ENCODE measurements around the gene LYPD6. TPM values are rescaled to one million over a fixed set of nuclear protein-coding genes. Genes with fewer than 3 reads are reported as not detected.
"Not testable (repeated sequence)": the region's sequence is repeated elsewhere in the genome, so short reads cannot be mapped to it uniquely, and the experiment has no call there.

Gene LYPD6
- total RNA-seq, 2 experiments from 2014 or later = not detected

GRCh38 chr2:149318566-149318965, 11.8 kb upstream of the LYPD6 start:
- H3K36me3 Mint-ChIP-seq (ENCODE audit: low read depth); H3K27ac Mint-ChIP-seq; POLR2A ChIA-PET; ATAC-seq; H3K4me3 Mint-ChIP-seq; H3K4me1 Mint-ChIP-seq; H3K9me3 Mint-ChIP-seq (ENCODE audit: low read depth); CTCF ChIA-PET; DNase-seq: not testable (repeated sequence)
- peaks cover 20% of the 10 kb centered on the region for H3K27me3 Mint-ChIP-seq
- intact Hi-C loops (cut with DNase I, micrococcal nuclease) = loop anchor here in 1 of 2 experiments (10.0 kb wide), 1 partner anchor 246 kb away; no protein-coding TSS in a partner anchor

DNA sequence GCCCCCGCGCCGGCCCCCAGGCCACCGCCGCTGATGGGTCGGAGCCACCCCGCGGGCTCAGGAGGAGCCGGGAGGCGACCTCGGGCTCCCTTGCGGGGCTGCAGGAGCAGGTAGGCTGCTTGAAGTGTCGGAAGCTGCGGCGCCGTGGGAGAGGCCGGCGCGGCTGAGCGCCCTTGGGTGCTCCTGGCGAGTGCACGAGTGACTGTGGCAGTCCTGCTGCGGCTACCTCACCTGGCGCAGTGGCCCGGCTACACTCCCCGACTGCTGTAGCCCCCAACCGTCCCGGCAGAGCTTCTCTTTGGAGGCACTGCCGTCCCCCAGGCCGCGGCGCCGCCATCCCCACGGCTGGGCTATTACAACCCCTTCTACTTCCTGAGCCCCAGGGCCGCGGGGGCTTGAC, 10.0 kb upstream of the LYPD6 start:
- Mint-ChIP-seq H3K27ac (no peak overlapping the region), H3K36me3 (ENCODE audit: low read depth) (no peaks in the 10 kb centered on the region), H3K9me3 (ENCODE audit: low read depth) (peaks cover 2% of the 10 kb centered on the region), H3K4me1 (no peaks in the 10 kb centered on the region), H3K4me3 (no peak overlapping the region), H3K27me3 (peaks cover 18% of the 10 kb centered on the region)
- CTCF ChIA-PET = no interaction called here
- intact Hi-C loops (cut with DNase I, micrococcal nuclease) = no loop called here
- DNase-seq (no peak), ATAC-seq (no peak)
- POLR2A ChIA-PET = no interaction called here

DNA sequence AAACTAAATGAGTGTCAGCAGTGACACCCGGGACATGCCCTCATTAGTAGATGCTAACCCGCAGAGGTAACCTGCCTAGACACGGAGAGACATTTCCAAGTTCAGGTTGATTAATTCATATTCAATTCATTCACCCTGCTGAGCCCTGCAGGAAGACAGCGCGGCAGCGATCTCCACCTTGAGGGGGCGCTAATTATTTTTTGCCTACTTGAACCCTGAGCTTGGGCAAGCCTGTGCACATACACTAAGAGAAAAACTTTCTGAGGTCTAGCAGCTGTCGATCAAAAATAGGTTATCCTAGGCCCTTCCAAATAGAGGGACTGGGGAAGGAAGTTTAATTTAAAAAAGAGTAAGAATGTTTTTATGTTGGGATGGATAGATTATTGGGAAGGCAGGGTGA, 1.3 kb upstream of the LYPD6 start:
- ATAC-seq (no peak), DNase-seq (no peak)
- Mint-ChIP-seq H3K9me3 (ENCODE audit: low read depth) (no peaks in the 10 kb centered on the region), H3K27me3 (peaks cover 47% of the 10 kb centered on the region), H3K27ac (no peak overlapping the region), H3K36me3 (ENCODE audit: low read depth) (no peaks in the 10 kb centered on the region), H3K4me3 (no peak overlapping the region), H3K4me1 (peaks cover 9% of the 10 kb centered on the region)
- ChIA-PET CTCF (no interaction called here), POLR2A (no interaction called here)
- intact Hi-C loops (cut with DNase I, micrococcal nuclease) = no loop called here

- no peak for ATAC-seq
Observed at GRCh38 chr2:149329489-149330126, 779 bp upstream of the LYPD6 start.

GRCh38 chr2:149331023-149331400, 625 bp downstream of the LYPD6 start:
- POLR2A ChIA-PET = no interaction called here
- no peak for DNase-seq
- Mint-ChIP-seq H3K4me3 (no peak overlapping the region), H3K36me3 (ENCODE audit: low read depth) (no peaks in the 10 kb centered on the region), H3K27ac (no peak overlapping the region), H3K9me3 (ENCODE audit: low read depth) (no peaks in the 10 kb centered on the region), H3K4me1 (peaks cover 9% of the 10 kb centered on the region), H3K27me3 (peaks cover 52% of the 10 kb centered on the region)
- intact Hi-C loops (cut with DNase I, micrococcal nuclease) = no loop called here
- ATAC-seq = no peak
- CTCF ChIA-PET = no interaction called here

More at GRCh38 chr2:149329489-149330126, 779 bp upstream of the LYPD6 start:
- H3K4me1 Mint-ChIP-seq = peaks cover 9% of the 10 kb centered on the region
- POLR2A ChIA-PET = no interaction called here
- intact Hi-C loops (cut with DNase I, micrococcal nuclease) = no loop called here
- H3K4me3 Mint-ChIP-seq = no peak overlapping the region
- H3K27me3 Mint-ChIP-seq = peaks cover 50% of the 10 kb centered on the region
- H3K9me3 Mint-ChIP-seq (ENCODE audit: low read depth) = no peaks in the 10 kb centered on the region
- no peak overlapping the region for H3K27ac Mint-ChIP-seq
- no peaks in the 10 kb centered on the region for H3K36me3 Mint-ChIP-seq (ENCODE audit: low read depth)
- DNase-seq = no peak
- CTCF ChIA-PET = interaction anchor here (0.6 kb wide), 1 partner anchor 100 kb away, joined by 5 read pairs; no protein-coding TSS in a partner anchor

DNA sequence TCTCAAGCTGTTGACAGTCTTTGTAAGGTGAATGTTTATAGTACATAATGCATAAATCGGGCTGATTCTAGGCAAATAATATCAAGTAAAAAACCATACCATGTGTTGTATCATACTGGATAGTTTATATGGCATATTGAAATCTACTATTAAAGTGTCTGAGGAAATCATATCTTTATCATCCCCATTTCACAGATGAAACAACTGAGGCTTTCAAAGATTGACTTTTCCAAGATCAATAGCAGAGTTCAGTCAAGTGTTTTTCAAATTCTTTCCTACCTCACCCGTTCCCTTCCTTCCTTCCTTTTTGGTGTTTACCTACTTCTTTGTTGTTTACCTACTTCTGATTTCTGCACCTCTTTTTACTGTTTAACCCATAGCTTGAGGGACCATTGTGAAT, 2.0 kb downstream of the LYPD6 start:
- no peak overlapping the region for H3K4me3 Mint-ChIP-seq
- H3K9me3 Mint-ChIP-seq (ENCODE audit: low read depth) = peaks cover 4% of the 10 kb centered on the region
- ChIA-PET POLR2A (no interaction called here), CTCF (interaction anchor here (1.3 to 2.1 kb wide), 2 partner anchors 19 to 315 kb away, joined by 4 to 7 read pairs; no protein-coding TSS in a partner anchor)
- no peaks in the 10 kb centered on the region for H3K36me3 Mint-ChIP-seq (ENCODE audit: low read depth)
- ATAC-seq = no peak
- H3K4me1 Mint-ChIP-seq = peaks cover 9% of the 10 kb centered on the region
- peaks cover 53% of the 10 kb centered on the region for H3K27me3 Mint-ChIP-seq
- intact Hi-C loops (cut with DNase I, micrococcal nuclease) = no loop called here
- DNase-seq = no peak
- no peak overlapping the region for H3K27ac Mint-ChIP-seq

DNA sequence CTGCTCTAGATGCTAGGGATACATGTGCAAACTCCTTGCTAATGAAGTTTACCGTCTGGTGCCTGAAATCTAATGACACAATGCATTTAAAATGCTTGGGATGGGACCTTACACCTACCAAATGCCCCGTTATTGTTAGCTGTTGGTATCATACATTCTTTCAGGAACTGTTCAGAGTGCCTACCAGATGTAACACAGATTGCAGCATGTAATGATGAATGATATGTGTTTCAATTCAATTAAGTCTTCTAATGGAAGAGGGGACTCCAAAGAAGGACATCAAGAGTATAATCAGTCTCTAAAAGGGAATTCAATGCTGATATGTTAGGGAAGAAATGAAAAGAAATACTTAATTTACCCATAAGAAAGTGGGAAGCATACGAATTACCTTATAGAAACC, 3.2 kb downstream of the LYPD6 start:
- Mint-ChIP-seq H3K9me3 (ENCODE audit: low read depth) (peaks cover 4% of the 10 kb centered on the region), H3K4me1 (peaks cover 9% of the 10 kb centered on the region), H3K27ac (no peak overlapping the region), H3K27me3 (peaks cover 48% of the 10 kb centered on the region), H3K36me3 (ENCODE audit: low read depth) (no peaks in the 10 kb centered on the region), H3K4me3 (no peak overlapping the region)
- CTCF ChIA-PET = interaction anchor here (2.1 kb wide), 1 partner anchor 20 kb away, joined by 7 read pairs; no protein-coding TSS in a partner anchor
- POLR2A ChIA-PET = no interaction called here
- no peak for DNase-seq
- ATAC-seq = no peak
- intact Hi-C loops (cut with DNase I, micrococcal nuclease) = no loop called here

DNA sequence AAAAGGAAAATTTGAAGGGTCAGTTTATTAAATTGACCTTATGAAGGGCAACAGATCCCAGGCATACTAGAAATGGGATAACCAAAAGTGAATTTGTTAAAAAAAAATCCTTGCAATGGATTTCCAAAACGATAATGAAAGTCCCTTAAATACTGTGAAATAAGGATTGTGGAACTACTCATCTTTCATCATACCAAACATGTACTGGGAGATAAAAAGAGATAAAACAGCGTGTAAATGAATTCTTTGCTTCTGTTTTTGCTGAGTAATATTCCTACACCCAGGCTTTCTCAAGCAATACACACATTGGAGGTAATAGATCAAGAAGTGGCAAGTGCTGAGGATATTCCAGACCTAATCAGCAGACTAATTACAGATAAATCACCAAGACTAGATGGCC, 3.8 kb downstream of the LYPD6 start:
- no peak for DNase-seq
- intact Hi-C loops (cut with DNase I, micrococcal nuclease) = no loop called here
- CTCF ChIA-PET = no interaction called here
- Mint-ChIP-seq H3K36me3 (ENCODE audit: low read depth) (no peaks in the 10 kb centered on the region), H3K27me3 (peaks cover 44% of the 10 kb centered on the region), H3K27ac (no peak overlapping the region), H3K4me1 (peaks cover 8% of the 10 kb centered on the region), H3K4me3 (no peak overlapping the region), H3K9me3 (ENCODE audit: low read depth) (peaks cover 4% of the 10 kb centered on the region)
- ATAC-seq = no peak
- POLR2A ChIA-PET = no interaction called here

- Mint-ChIP-seq H3K4me1 (no peaks in the 10 kb centered on the region), H3K9me3 (ENCODE audit: low read depth) (peaks cover 4% of the 10 kb centered on the region), H3K4me3 (no peak overlapping the region), H3K36me3 (ENCODE audit: low read depth) (no peaks in the 10 kb centered on the region), H3K27ac (no peak overlapping the region), H3K27me3 (peaks cover 15% of the 10 kb centered on the region)
- ChIA-PET CTCF (interaction anchor here (0.6 kb wide), 1 partner anchor 178 kb away, joined by 3 read pairs; no protein-coding TSS in a partner anchor), POLR2A (no interaction called here)
- ATAC-seq = no peak
- intact Hi-C loops (cut with DNase I, micrococcal nuclease) = no loop called here
- no peak for DNase-seq
Observed at GRCh38 chr2:149339324-149339723, 8.9 kb downstream of the LYPD6 start.

DNA sequence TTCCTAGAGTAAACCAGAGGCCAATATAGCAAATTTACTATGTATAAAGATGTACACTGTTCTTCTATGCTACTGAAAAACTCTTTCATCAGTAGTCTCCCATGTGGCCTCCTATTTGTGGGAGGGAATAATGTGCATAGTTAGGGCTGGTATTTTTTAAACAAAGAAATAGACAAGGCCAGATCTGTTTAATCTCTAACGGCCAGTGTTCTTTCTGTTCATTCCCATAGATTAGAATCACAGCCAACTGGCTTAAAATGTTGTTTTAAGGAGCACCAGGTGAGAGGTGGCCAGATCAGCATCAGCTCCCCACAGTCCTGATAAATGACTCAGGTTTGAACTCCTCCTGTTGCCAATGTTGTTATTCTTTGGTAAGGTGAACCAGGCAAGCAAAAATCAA, 12.1 kb downstream of the LYPD6 start:
- ATAC-seq (no peak), DNase-seq (no peak)
- intact Hi-C loops (cut with DNase I, micrococcal nuclease) = no loop called here
- Mint-ChIP-seq H3K27me3 (peaks cover 9% of the 10 kb centered on the region), H3K9me3 (ENCODE audit: low read depth) (no peaks in the 10 kb centered on the region), H3K36me3 (ENCODE audit: low read depth) (no peaks in the 10 kb centered on the region), H3K27ac (no peak overlapping the region), H3K4me3 (no peak overlapping the region), H3K4me1 (no peaks in the 10 kb centered on the region)
- CTCF ChIA-PET = no interaction called here
- POLR2A ChIA-PET = no interaction called here

DNA sequence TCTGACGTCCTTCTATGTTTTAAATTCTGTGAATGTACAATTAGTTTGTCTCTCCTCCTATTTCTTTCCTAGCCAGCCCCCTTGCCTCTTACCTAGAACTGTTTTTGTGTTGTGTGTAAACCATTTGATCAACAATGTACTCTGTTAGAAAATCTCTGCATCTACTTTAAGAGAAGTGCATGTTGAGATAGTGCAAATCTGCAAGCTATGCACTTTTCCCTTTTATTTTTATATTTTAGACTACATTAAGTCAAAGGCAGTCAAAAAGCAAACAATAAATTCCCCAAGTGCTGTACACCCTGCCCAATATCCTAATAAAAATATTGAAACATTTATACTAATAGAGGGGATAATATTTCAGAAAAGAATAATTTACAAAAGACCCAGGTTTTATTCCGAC, 13.7 kb downstream of the LYPD6 start:
- Mint-ChIP-seq H3K4me3 (no peak overlapping the region), H3K9me3 (ENCODE audit: low read depth) (no peaks in the 10 kb centered on the region), H3K36me3 (ENCODE audit: low read depth) (no peaks in the 10 kb centered on the region), H3K4me1 (no peaks in the 10 kb centered on the region), H3K27ac (no peak overlapping the region), H3K27me3 (peaks cover 9% of the 10 kb centered on the region)
- ChIA-PET POLR2A (no interaction called here), CTCF (interaction anchor here (0.7 to 1.2 kb wide), 2 partner anchors 9 to 327 kb away, joined by 3 read pairs; no protein-coding TSS in a partner anchor)
- intact Hi-C loops (cut with DNase I, micrococcal nuclease) = no loop called here
- ATAC-seq (no peak), DNase-seq (no peak)

DNA sequence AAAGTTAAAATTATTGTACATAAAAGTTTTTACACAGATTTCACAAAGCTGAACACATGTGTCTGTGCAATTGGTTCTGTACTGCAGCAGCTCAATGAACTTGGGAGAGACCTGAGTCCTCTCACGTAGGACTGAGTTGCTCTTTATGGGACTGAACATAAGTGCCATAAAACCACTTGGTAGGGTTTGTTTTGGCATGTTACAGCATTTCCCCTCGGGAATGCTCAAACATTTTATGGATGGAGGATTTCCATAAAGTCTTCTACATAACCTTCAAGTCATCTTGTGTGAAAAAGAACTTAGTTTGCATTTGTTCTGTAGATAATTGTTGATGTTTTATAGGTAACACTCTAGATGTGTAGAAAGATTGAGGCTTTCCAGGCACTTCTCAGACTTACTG, 15.9 kb downstream of the LYPD6 start:
- DNase-seq = no peak
- CTCF ChIA-PET = no interaction called here
- no peaks in the 10 kb centered on the region for H3K36me3 Mint-ChIP-seq (ENCODE audit: low read depth)
- no peaks in the 10 kb centered on the region for H3K4me1 Mint-ChIP-seq
- POLR2A ChIA-PET = no interaction called here
- H3K27ac Mint-ChIP-seq = no peak overlapping the region
- H3K9me3 Mint-ChIP-seq (ENCODE audit: low read depth) = no peaks in the 10 kb centered on the region
- peaks cover 7% of the 10 kb centered on the region for H3K27me3 Mint-ChIP-seq
- H3K4me3 Mint-ChIP-seq = no peak overlapping the region
- no peak for ATAC-seq
- intact Hi-C loops (cut with DNase I, micrococcal nuclease) = no loop called here
